ENCODE data around the gene TCEANC.
"Not testable (repeated sequence)": the region's sequence is repeated elsewhere in the genome, so short reads cannot be mapped to it uniquely, and the experiment has no call there.

Gene TCEANC

GRCh38 chrX:13652850-13653693 is at the start of gene TCEANC:
Gene TCEANC (plus strand): TSS chrX:13653141. CDS start chrX:13662509, 9,368 bp downstream.
- DNase-seq = peak; percentile 94

- DNase-seq = no peak
These were observed 47.3 kb upstream of the TCEANC start for GRCh38 chrX:13605611-13606010.

- no peak for DNase-seq
These were observed 45.5 kb upstream of the TCEANC start for GRCh38 chrX:13607331-13607995.

- DNase-seq = no peak
These were observed 45.0 kb upstream of the TCEANC start for GRCh38 chrX:13607996-13608365.

- DNase-seq = no peak
These were observed 38.8 kb upstream of the TCEANC start for GRCh38 chrX:13614154-13614553.

- no peak for DNase-seq
These were observed 32.7 kb upstream of the TCEANC start for GRCh38 chrX:13620207-13620606.

GRCh38 chrX:13622401-13622964 is 30.5 kb upstream of the TCEANC start:
- no peak for DNase-seq

- DNase-seq = no peak
These were observed 25.6 kb upstream of the TCEANC start for GRCh38 chrX:13627306-13627705.

- not testable (repeated sequence) for DNase-seq
These were observed 15.7 kb upstream of the TCEANC start for GRCh38 chrX:13637224-13637623.

- DNase-seq = no peak
These were observed 14.9 kb upstream of the TCEANC start for GRCh38 chrX:13638021-13638420.

- DNase-seq = no peak
These were observed 14.1 kb upstream of the TCEANC start for GRCh38 chrX:13638826-13639225.

- DNase-seq = not testable (repeated sequence)
These were observed 11.3 kb upstream of the TCEANC start for GRCh38 chrX:13641684-13642083.

GRCh38 chrX:13645464-13646153 is 7.3 kb upstream of the TCEANC start:
- DNase-seq = no peak

GRCh38 chrX:13646154-13646549 is 6.8 kb upstream of the TCEANC start:
- DNase-seq = peak; percentile 29

GRCh38 chrX:13647709-13648212 is 5.2 kb upstream of the TCEANC start:
- DNase-seq = peak; percentile 67

- DNase-seq = not testable (repeated sequence)
These were observed 4.6 kb upstream of the TCEANC start for GRCh38 chrX:13648336-13648735.

GRCh38 chrX:13649838-13650237 is 3.1 kb upstream of the TCEANC start:
- no peak for DNase-seq

- DNase-seq = no peak
These were observed 2.6 kb upstream of the TCEANC start for GRCh38 chrX:13650318-13650717.

GRCh38 chrX:13651150-13651549 is 1.8 kb upstream of the TCEANC start:
- no peak for DNase-seq

- DNase-seq = no peak
These were observed 601 bp upstream of the TCEANC start for GRCh38 chrX:13652287-13652793.

GRCh38 chrX:13654116-13654515 is 1.2 kb downstream of the TCEANC start:
- DNase-seq = no peak

GRCh38 chrX:13655674-13656073 is 2.7 kb downstream of the TCEANC start:
- DNase-seq = no peak

- DNase-seq = peak; percentile 76
These were observed 5.7 kb downstream of the TCEANC start for GRCh38 chrX:13658602-13659001.
